Upper lobe of left lung (tissue), 4 donors: ENCODE results near the gene FALEC.

ENCODE experiments used
- EP300 ChIP-seq, 4 donors: sonication (generic); formaldehyde crosslinking; IDR thresholded peaks; one replicate each; pipeline ENCODE4 v1.5.1; 2017; ENCODE audit warnings: antibody characterized with exemption in 4 of 4, control low read depth in 2 of 4
- POLR2A ChIP-seq, 4 donors: fragments of 450-650 bp; IDR thresholded peaks; one replicate each; pipeline ENCODE4 v1.5.1; 2016 to 2017; ENCODE audit warnings: antibody characterized with exemption in 4 of 4, mild to moderate bottlenecking in 2 of 4
- POLR2AphosphoS5 ChIP-seq, 2 donors: sonication (generic); formaldehyde crosslinking; IDR thresholded peaks; one replicate each; pipeline ENCODE4 v1.5.1; 2017; ENCODE audit warnings: antibody characterized with exemption in 2 of 2
- TF ChIP-seq, protein P1 (sequence below), 6 experiments: fragments of 450-650 bp in 4 of 6; fragments of 200-600 bp in 2 of 6; sonication (generic) in 2 of 6; IDR thresholded peaks; one replicate each; pipeline ENCODE4 v1.5.1; 2016 to 2019; ENCODE audit warnings: antibody characterized with exemption in 6 of 6

DNA sequence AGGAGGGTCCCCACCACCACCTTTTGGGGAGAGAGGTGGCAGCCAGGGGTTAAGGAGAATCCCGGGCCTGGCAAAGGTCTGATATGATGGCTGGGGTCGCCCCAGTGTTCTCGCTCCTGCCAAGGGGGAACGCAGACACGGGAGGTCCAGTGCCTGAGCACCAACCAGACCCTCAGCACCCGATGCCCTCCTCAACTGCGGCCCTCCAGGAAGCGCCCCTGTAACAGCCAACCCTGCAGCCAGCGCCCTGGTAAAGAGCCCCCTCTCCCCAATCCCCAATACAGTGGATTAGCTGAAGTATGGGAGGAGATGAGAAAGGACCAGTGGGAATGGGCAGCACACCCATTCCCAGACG is 44.1 kb downstream of the FALEC start:
- no peak for TF ChIP-seq POLR2A (IDR thresholded peaks at IDR 0.05)
- TF ChIP-seq, protein P1, sequence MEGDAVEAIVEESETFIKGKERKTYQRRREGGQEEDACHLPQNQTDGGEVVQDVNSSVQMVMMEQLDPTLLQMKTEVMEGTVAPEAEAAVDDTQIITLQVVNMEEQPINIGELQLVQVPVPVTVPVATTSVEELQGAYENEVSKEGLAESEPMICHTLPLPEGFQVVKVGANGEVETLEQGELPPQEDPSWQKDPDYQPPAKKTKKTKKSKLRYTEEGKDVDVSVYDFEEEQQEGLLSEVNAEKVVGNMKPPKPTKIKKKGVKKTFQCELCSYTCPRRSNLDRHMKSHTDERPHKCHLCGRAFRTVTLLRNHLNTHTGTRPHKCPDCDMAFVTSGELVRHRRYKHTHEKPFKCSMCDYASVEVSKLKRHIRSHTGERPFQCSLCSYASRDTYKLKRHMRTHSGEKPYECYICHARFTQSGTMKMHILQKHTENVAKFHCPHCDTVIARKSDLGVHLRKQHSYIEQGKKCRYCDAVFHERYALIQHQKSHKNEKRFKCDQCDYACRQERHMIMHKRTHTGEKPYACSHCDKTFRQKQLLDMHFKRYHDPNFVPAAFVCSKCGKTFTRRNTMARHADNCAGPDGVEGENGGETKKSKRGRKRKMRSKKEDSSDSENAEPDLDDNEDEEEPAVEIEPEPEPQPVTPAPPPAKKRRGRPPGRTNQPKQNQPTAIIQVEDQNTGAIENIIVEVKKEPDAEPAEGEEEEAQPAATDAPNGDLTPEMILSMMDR (IDR thresholded peaks at IDR 0.05) = no peak
- TF ChIP-seq EP300 (IDR thresholded peaks at IDR 0.05) = no peak
- TF ChIP-seq POLR2AphosphoS5 (IDR thresholded peaks at IDR 0.05) = no peak
